Naive B cell (primary cell): ENCODE results near the gene KAZN. TPM values are rescaled to one million over a fixed set of nuclear protein-coding genes. Genes with fewer than 3 reads are reported as not detected.

Source experiments
- ATAC-seq, 2 donors: fragments of 150-1000 bp; cut with Tn5 transposase; 2 replicates each; pipeline ENCODE4 v1.10.0; 2021; ENCODE audit warnings: low read depth in 2 of 2, mild to moderate bottlenecking in 2 of 2, moderate library complexity in 2 of 2
- DNase-seq: peaks from one replicate; pipeline ENCODE4 v3.0.0; 2022
- H3K27ac Mint-ChIP-seq, 6 donors: one replicate each; pipeline ENCODE4 v1.8.0; 2020 to 2022; ENCODE audit warnings: mild to moderate bottlenecking in 6 of 6, mixed read lengths in 6 of 6, moderate library complexity in 5 of 6, inconsistent platforms in 2 of 6
- H3K27me3 Mint-ChIP-seq, 3 donors: one replicate each; pipeline ENCODE4 v1.8.0; 2021 to 2022; ENCODE audit warnings: mixed read lengths in 3 of 3, mild to moderate bottlenecking in 1 of 3
- H3K36me3 Mint-ChIP-seq, 2 donors: one replicate each; pipeline ENCODE4 v1.8.0; 2020 to 2022; ENCODE audit warnings: mixed read lengths in 2 of 2, inconsistent platforms in 1 of 2, mild to moderate bottlenecking in 1 of 2
- H3K4me1 Mint-ChIP-seq, 3 donors: one replicate each; pipeline ENCODE4 v1.8.0; 2020 to 2022; ENCODE audit warnings: mixed read lengths in 3 of 3, inconsistent platforms in 1 of 3, mild to moderate bottlenecking in 1 of 3, moderate library complexity in 1 of 3
- H3K4me3 Mint-ChIP-seq, 8 donors: one replicate each; pipeline ENCODE4 v1.8.0; 2020 to 2022; ENCODE audit warnings: mild to moderate bottlenecking in 8 of 8, mixed read lengths in 8 of 8, moderate library complexity in 8 of 8, inconsistent platforms in 2 of 8
- H3K9me3 Mint-ChIP-seq, 7 donors: one replicate each; pipeline ENCODE4 v1.8.0; 2020 to 2022; ENCODE audit warnings: mixed read lengths in 7 of 7, mild to moderate bottlenecking in 5 of 7, inconsistent platforms in 2 of 7, moderate library complexity in 1 of 7
- polyA plus RNA-seq, 6 donors: library from polyadenylated mRNA; unstranded; fragments of 300-500 nt; fragmentation: Illumina TruSeq; gene quantifications; one replicate each; pipeline ENCODE4 v1.2.3, GENCODE V29; 2021; ENCODE audit warnings: low read depth in 6 of 6

KAZN gene
- polyA plus RNA-seq, 6 donors from 2014 or later, result 0.16 TPM; not detected in 5

GRCh38 chr1:14759843-14760242 lies 161.4 kb downstream of the KAZN start:
- peaks cover 8 to 26% (median 20%) of the 10 kb centered on the region in 3 donors for H3K4me1 Mint-ChIP-seq
- H3K4me3 Mint-ChIP-seq, result no peak overlapping the region
- no peaks in the 10 kb centered on the region for H3K36me3 Mint-ChIP-seq
- H3K9me3 Mint-ChIP-seq, result peaks cover 0 to 2% (median 0%) of the 10 kb centered on the region in 7 donors
- peaks cover 0 to 7% (median 0%) of the 10 kb centered on the region in 3 donors for H3K27me3 Mint-ChIP-seq
- H3K27ac Mint-ChIP-seq, result peak overlapping the region in 2 of 6 donors; percentile 39 to 59
- ATAC-seq, result no peak
- no peak for DNase-seq

GRCh38 chr1:14760780-14761179 lies 162.3 kb downstream of the KAZN start:
- peaks cover 0 to 8% (median 7%) of the 10 kb centered on the region in 3 donors for H3K27me3 Mint-ChIP-seq
- H3K4me1 Mint-ChIP-seq, result peaks cover 8 to 20% (median 20%) of the 10 kb centered on the region in 3 donors
- H3K4me3 Mint-ChIP-seq, result no peak overlapping the region
- no peak overlapping the region for H3K27ac Mint-ChIP-seq
- no peak for DNase-seq
- H3K9me3 Mint-ChIP-seq, result peaks cover 0 to 7% (median 0%) of the 10 kb centered on the region in 7 donors
- ATAC-seq, result no peak
- peaks cover 0 to 8% of the 10 kb centered on the region in 2 donors for H3K36me3 Mint-ChIP-seq

- peaks cover 0 to 8% of the 10 kb centered on the region in 2 donors for H3K36me3 Mint-ChIP-seq
- no peak for ATAC-seq
- no peak overlapping the region for H3K27ac Mint-ChIP-seq
- peaks cover 4 to 15% (median 13%) of the 10 kb centered on the region in 3 donors for H3K4me1 Mint-ChIP-seq
- no peak for DNase-seq
- H3K9me3 Mint-ChIP-seq, result peaks cover 0 to 10% (median 0%) of the 10 kb centered on the region in 7 donors
- peaks cover 0 to 13% (median 7%) of the 10 kb centered on the region in 3 donors for H3K27me3 Mint-ChIP-seq
- peak overlapping the region in 2 of 8 donors; percentile 0 to 35 for H3K4me3 Mint-ChIP-seq
These were observed 163.0 kb downstream of the KAZN start for GRCh38 chr1:14761291-14762153.

GRCh38 chr1:14763977-14764376 lies 165.5 kb downstream of the KAZN start:
- no peak for DNase-seq
- Mint-ChIP-seq H3K4me3 (no peak overlapping the region), H3K4me1 (peaks cover 4 to 15% (median 6%) of the 10 kb centered on the region in 3 donors), H3K9me3 (peaks cover 0 to 10% (median 0%) of the 10 kb centered on the region in 7 donors), H3K36me3 (peaks cover 0 to 8% of the 10 kb centered on the region in 2 donors), H3K27ac (no peak overlapping the region), H3K27me3 (peaks cover 0 to 13% (median 7%) of the 10 kb centered on the region in 3 donors)
- no peak for ATAC-seq

GRCh38 chr1:14765773-14766172 lies 167.3 kb downstream of the KAZN start:
- Mint-ChIP-seq H3K4me1 (peaks cover 4 to 15% (median 6%) of the 10 kb centered on the region in 3 donors), H3K27me3 (peaks cover 0 to 13% (median 7%) of the 10 kb centered on the region in 3 donors), H3K36me3 (peaks cover 0 to 8% of the 10 kb centered on the region in 2 donors), H3K4me3 (no peak overlapping the region), H3K27ac (no peak overlapping the region), H3K9me3 (peaks cover 0 to 13% (median 2%) of the 10 kb centered on the region in 7 donors)
- DNase-seq (no peak), ATAC-seq (no peak)

- Mint-ChIP-seq H3K27me3 (peaks cover 0 to 13% (median 1%) of the 10 kb centered on the region in 3 donors), H3K36me3 (peaks cover 0 to 8% of the 10 kb centered on the region in 2 donors), H3K9me3 (peaks cover 0 to 13% (median 0%) of the 10 kb centered on the region in 7 donors), H3K27ac (no peak overlapping the region), H3K4me1 (peaks cover 0 to 2% (median 1%) of the 10 kb centered on the region in 3 donors), H3K4me3 (no peak overlapping the region)
- DNase-seq (no peak), ATAC-seq (no peak)
These were observed 168.6 kb downstream of the KAZN start for GRCh38 chr1:14767075-14767474.

GRCh38 chr1:14768582-14769304 lies 170.3 kb downstream of the KAZN start:
- H3K4me3 Mint-ChIP-seq, result no peak overlapping the region

GRCh38 chr1:14769486-14770274 lies 171.2 kb downstream of the KAZN start:
- Mint-ChIP-seq H3K36me3 (peaks cover 0 to 8% of the 10 kb centered on the region in 2 donors), H3K4me1 (no peaks in the 10 kb centered on the region), H3K27me3 (peaks cover 0 to 13% (median 0%) of the 10 kb centered on the region in 3 donors), H3K4me3 (no peak overlapping the region), H3K27ac (no peak overlapping the region), H3K9me3 (peaks cover 0 to 13% (median 0%) of the 10 kb centered on the region in 7 donors)
- ATAC-seq (no peak), DNase-seq (no peak)

More at GRCh38 chr1:14768582-14769304, 170.3 kb downstream of the KAZN start:
- DNase-seq, result no peak
- peaks cover 0 to 8% of the 10 kb centered on the region in 2 donors for H3K36me3 Mint-ChIP-seq
- no peaks in the 10 kb centered on the region for H3K4me1 Mint-ChIP-seq
- ATAC-seq, result no peak
- no peak overlapping the region for H3K27ac Mint-ChIP-seq
- peaks cover 0 to 13% (median 0%) of the 10 kb centered on the region in 7 donors for H3K9me3 Mint-ChIP-seq
- H3K27me3 Mint-ChIP-seq, result peaks cover 0 to 13% (median 0%) of the 10 kb centered on the region in 3 donors

- Mint-ChIP-seq H3K27ac (no peak overlapping the region), H3K9me3 (peaks cover 0 to 4% (median 0%) of the 10 kb centered on the region in 7 donors), H3K27me3 (peaks cover 4 to 8% (median 5%) of the 10 kb centered on the region in 3 donors), H3K4me3 (no peak overlapping the region), H3K36me3 (no peaks in the 10 kb centered on the region), H3K4me1 (no peaks in the 10 kb centered on the region)
- no peak for ATAC-seq
- DNase-seq, result no peak
These were observed 175.0 kb downstream of the KAZN start for GRCh38 chr1:14773396-14774025.

- H3K27ac Mint-ChIP-seq, result no peak overlapping the region
- peaks cover 0 to 4% (median 0%) of the 10 kb centered on the region in 7 donors for H3K9me3 Mint-ChIP-seq
- no peak overlapping the region for H3K4me3 Mint-ChIP-seq
- DNase-seq, result no peak
- no peaks in the 10 kb centered on the region for H3K36me3 Mint-ChIP-seq
- ATAC-seq, result no peak
- H3K27me3 Mint-ChIP-seq, result peaks cover 4 to 8% (median 5%) of the 10 kb centered on the region in 3 donors
- no peaks in the 10 kb centered on the region for H3K4me1 Mint-ChIP-seq
These were observed 175.7 kb downstream of the KAZN start for GRCh38 chr1:14774225-14774624.

- ATAC-seq (no peak), DNase-seq (no peak)
- Mint-ChIP-seq H3K4me1 (no peaks in the 10 kb centered on the region), H3K9me3 (no peaks in the 10 kb centered on the region), H3K27ac (no peak overlapping the region), H3K27me3 (peaks cover 5 to 8% (median 6%) of the 10 kb centered on the region in 3 donors), H3K36me3 (no peaks in the 10 kb centered on the region), H3K4me3 (no peak overlapping the region)
These were observed 176.5 kb downstream of the KAZN start for GRCh38 chr1:14774988-14775387.

GRCh38 chr1:14775434-14775833 lies 176.9 kb downstream of the KAZN start:
- Mint-ChIP-seq H3K36me3 (no peaks in the 10 kb centered on the region), H3K27me3 (peaks cover 5 to 9% (median 8%) of the 10 kb centered on the region in 3 donors), H3K27ac (no peak overlapping the region), H3K9me3 (peaks cover 0 to 2% (median 0%) of the 10 kb centered on the region in 7 donors), H3K4me3 (no peak overlapping the region), H3K4me1 (no peaks in the 10 kb centered on the region)
- no peak for ATAC-seq
- no peak for DNase-seq
